H1 (cell line): ENCODE results near the gene TNC. TPM values are rescaled to one million over a fixed set of nuclear protein-coding genes. Genes with fewer than 3 reads are reported as not detected.

ENCODE experiments used
- CTCF ChIA-PET: fragments of 300-600 bp; sonication (Branson Sonifier 250); formaldehyde crosslinking; loops from one replicate; lab custom pipeline; 2021; ENCODE audit not compliant: partially characterized antibody; lab: Charles Lee
- POLR2A ChIA-PET: fragments of 300-600 bp; sonication (Branson Sonifier 250); formaldehyde crosslinking; loops from one replicate; lab custom pipeline; 2021; ENCODE audit warnings: inconsistent platforms; ENCODE audit not compliant: partially characterized antibody; lab: Charles Lee
- DNase-seq, 2 experiments: peaks; one replicate each; pipeline versions ENCODE4 v3.0.0 to v3.0.0-alpha.2; 2010 to 2022; ENCODE audit warnings: low spot score in 2 of 2, low read depth in 1 of 2, mixed read lengths in 1 of 2
- FAIRE-seq: peaks from 2 replicates; lab custom pipeline; 2011; peaks lifted over from hg19 to GRCh38; lab: Jason Lieb, UNC
- H2AFZ ChIP-seq: 2 replicates; pipeline ENCODE4 v1.8.1; 2012; ENCODE audit warnings: low read length, inconsistent platforms
- H2AK5ac ChIP-seq: 2 replicates; pipeline ENCODE4 v1.6.1; 2013; ENCODE audit warnings: low read depth, low read length
- H2BK120ac ChIP-seq: replicated peaks from 2 replicates; pipeline ENCODE3; 2013; ENCODE audit warnings: low read depth, low read length, inconsistent platforms
- H2BK12ac ChIP-seq: 2 replicates; pipeline ENCODE4 v1.6.1; 2013; ENCODE audit warnings: low read depth, low read length
- H2BK15ac ChIP-seq: 2 replicates; pipeline ENCODE4 v1.6.1; 2013; ENCODE audit warnings: low read length
- H2BK20ac ChIP-seq: 2 replicates; pipeline ENCODE4 v1.6.1; 2013; ENCODE audit warnings: low read length
- H2BK5ac ChIP-seq: 2 replicates; pipeline ENCODE4 v1.6.1; 2013; ENCODE audit warnings: low read depth, low read length
- H3K14ac ChIP-seq: 2 replicates; pipeline ENCODE4 v1.6.1; 2013; ENCODE audit warnings: inconsistent platforms; ENCODE audit not compliant: insufficient read length
- H3K18ac ChIP-seq: 2 replicates; pipeline ENCODE4 v1.6.1; 2013; ENCODE audit warnings: low read length; ENCODE audit errors: extremely low read depth
- H3K23ac ChIP-seq: 2 replicates; pipeline ENCODE4 v1.6.1; 2013; ENCODE audit warnings: inconsistent platforms; ENCODE audit not compliant: insufficient read length
- H3K23me2 ChIP-seq: 2 replicates; pipeline ENCODE4 v1.6.1; 2013; ENCODE audit warnings: low read depth, low read length
- H3K27ac ChIP-seq: 2 replicates; pipeline ENCODE4 v1.6.1; 2011; ENCODE audit warnings: low read depth, low read length, inconsistent platforms
- H3K27me3 ChIP-seq, 4 experiments: replicated peaks in 1 of 4; 1 replicate in 1 of 4; 2 replicates in 3 of 4; pipeline versions ENCODE4 v1.6.1 to v1.8.1; 2011 to 2013; ENCODE audit warnings: low read length in 3 of 4, mild to moderate bottlenecking in 3 of 4, inconsistent platforms in 2 of 4, mixed read lengths in 2 of 4, moderate library complexity in 1 of 4; ENCODE audit not compliant: control insufficient read depth in 3 of 4, insufficient read depth in 3 of 4; ENCODE audit errors: extremely low read depth in 1 of 4
- H3K36me3 ChIP-seq, 4 experiments: 2 replicates each; pipeline versions ENCODE4 v1.6.1 to v1.8.1; 2011 to 2013; ENCODE audit warnings: mild to moderate bottlenecking in 4 of 4, low read length in 3 of 4, moderate library complexity in 2 of 4, control low read depth in 1 of 4, inconsistent platforms in 1 of 4; ENCODE audit not compliant: insufficient read depth in 4 of 4, control insufficient read depth in 2 of 4
- H3K4ac ChIP-seq: replicated peaks from 2 replicates; pipeline ENCODE3; 2013; ENCODE audit warnings: low read length, low read depth, mixed read lengths, inconsistent platforms; ENCODE audit not compliant: insufficient read length
- H3K4me1 ChIP-seq, 4 experiments: replicated peaks in 1 of 4; 1 replicate in 1 of 4; 2 replicates in 3 of 4; pipeline versions ENCODE4 v1.6.1 to v1.8.1; 2011 to 2013; ENCODE audit warnings: low read length in 3 of 4, inconsistent platforms in 2 of 4, mixed read lengths in 1 of 4; ENCODE audit not compliant: insufficient read depth in 4 of 4, control insufficient read depth in 3 of 4
- H3K4me2 ChIP-seq, 2 experiments: 2 replicates each; pipeline versions ENCODE4 v1.6.1 to v1.8.1; 2011 to 2013; ENCODE audit warnings: low read depth in 2 of 2, low read length in 2 of 2, control low read depth in 1 of 2, inconsistent platforms in 1 of 2, mild to moderate bottlenecking in 1 of 2; ENCODE audit not compliant: insufficient read depth in 1 of 2
- H3K4me3 ChIP-seq, 4 experiments: fragments of 200-600, 300-600 bp in 1 of 4; sonication (generic), shearing (Covaris generic), sonication (Bioruptor Twin) in 1 of 4; 2 replicates each; pipeline versions ENCODE4 v1.5.1 to v1.8.1; 2011 to 2016; ENCODE audit warnings: low read length in 4 of 4, low read depth in 3 of 4, control low read depth in 2 of 4, inconsistent platforms in 2 of 4, mild to moderate bottlenecking in 2 of 4, mixed read lengths in 1 of 4, moderate library complexity in 1 of 4; ENCODE audit not compliant: insufficient read depth in 2 of 4; ENCODE audit errors: extremely low read depth in 1 of 4
- H3K56ac ChIP-seq: replicated peaks from 2 replicates; pipeline ENCODE3; 2013; ENCODE audit warnings: low read depth, mild to moderate bottlenecking, mixed read lengths, low read length, inconsistent platforms; ENCODE audit not compliant: insufficient read length
- H3K79me1 ChIP-seq: 2 replicates; pipeline ENCODE4 v1.6.1; 2013; ENCODE audit warnings: low read depth, low read length, control low read depth
- H3K79me2 ChIP-seq, 2 experiments: 2 replicates each; pipeline versions ENCODE4 v1.6.1 to v1.8.1; 2012 to 2013; ENCODE audit warnings: low read length in 2 of 2, mild to moderate bottlenecking in 2 of 2, inconsistent platforms in 1 of 2; ENCODE audit not compliant: insufficient read depth in 2 of 2, control insufficient read depth in 1 of 2
- H3K9ac ChIP-seq, 4 experiments: replicated peaks in 1 of 4; 1 replicate in 1 of 4; 2 replicates in 3 of 4; pipeline versions ENCODE4 v1.6.1 to v1.8.1; 2011 to 2013; ENCODE audit warnings: low read depth in 3 of 4, low read length in 3 of 4, control low read depth in 2 of 4, mild to moderate bottlenecking in 2 of 4, moderate library complexity in 2 of 4, inconsistent platforms in 1 of 4; ENCODE audit errors: extremely low read depth in 1 of 4
- H3K9me3 ChIP-seq, 2 experiments: 2 replicates each; pipeline versions ENCODE4 v1.6.1 to v1.8.1; 2012 to 2013; ENCODE audit warnings: mild to moderate bottlenecking in 2 of 2, moderate library complexity in 2 of 2, control low read depth in 1 of 2, inconsistent platforms in 1 of 2, low read depth in 1 of 2, low read length in 1 of 2, mixed read lengths in 1 of 2; ENCODE audit not compliant: insufficient read depth in 2 of 2
- H4K20me1 ChIP-seq, 2 experiments: replicated peaks in 1 of 2; 2 replicates each; pipeline versions ENCODE3 to v1.8.1; 2011 to 2013; ENCODE audit warnings: inconsistent platforms in 2 of 2, low read length in 2 of 2, mild to moderate bottlenecking in 1 of 2; ENCODE audit not compliant: insufficient read depth in 2 of 2, control insufficient read depth in 1 of 2
- H4K5ac ChIP-seq: 2 replicates; pipeline ENCODE4 v1.6.1; 2013; ENCODE audit warnings: low read length, low read depth, mixed read lengths, inconsistent platforms; ENCODE audit not compliant: insufficient read length
- H4K8ac ChIP-seq: 2 replicates; pipeline ENCODE4 v1.8.0; 2013; ENCODE audit warnings: mild to moderate bottlenecking, moderate library complexity, low read length, inconsistent platforms; ENCODE audit not compliant: insufficient read depth; ENCODE audit errors: extremely low read depth
- H4K91ac ChIP-seq: replicated peaks from 2 replicates; pipeline ENCODE3; 2013; ENCODE audit warnings: low read length, mixed read lengths, inconsistent platforms; ENCODE audit not compliant: insufficient read length
- BRCA1 ChIP-seq: IDR thresholded peaks from 2 replicates; pipeline ENCODE4 v1.6.1; 2012; ENCODE audit warnings: low read depth, low read length, improper control_type of control experiment
- CTBP2 ChIP-seq: IDR thresholded peaks from 2 replicates; pipeline ENCODE4 v1.7.0; 2011; ENCODE audit warnings: borderline replicate concordance, mild to moderate bottlenecking, moderate library complexity, mixed read lengths, low read length; ENCODE audit not compliant: insufficient read depth, insufficient read length
- EZH2 ChIP-seq: fragments of 200-600 bp; sonication (generic); IDR thresholded peaks from 2 replicates; pipeline ENCODE4 v1.7.1; 2012; ENCODE audit warnings: low read depth, mild to moderate bottlenecking, moderate library complexity, low read length, inconsistent platforms; ENCODE audit not compliant: severe bottlenecking
- KDM4A ChIP-seq: IDR thresholded peaks from one replicate; pipeline ENCODE4 v1.7.1; 2012; ENCODE audit warnings: low read depth, mild to moderate bottlenecking, moderate library complexity, low read length, inconsistent platforms; ENCODE audit not compliant: severe bottlenecking
- WGBS, 2 experiments: shearing (Covaris generic) in 1 of 2; methylation state at CpG; one replicate each; pipeline versions ENCODE4 v1.1.6 to v1.1.7; 2013 to 2015; ENCODE audit warnings: low lambda C conversion rate in 2 of 2, mixed read lengths in 2 of 2, inconsistent platforms in 1 of 2, low coverage in 1 of 2, missing lambda C conversion rate in 1 of 2; ENCODE audit not compliant: insufficient replicate concordance in 2 of 2, insufficient coverage in 1 of 2, insufficient read length in 1 of 2; ENCODE audit errors: extremely low coverage in 1 of 2, missing lambda C conversion rate in 1 of 2; 5-methylcytosine and 5-hydroxymethylcytosine counted together
- polyA plus RNA-seq, 7 experiments: library from polyadenylated mRNA; depleted of rRNA in 3 of 7; stranded (reverse) in 5 of 7; unstranded in 2 of 7; fragments of >200 nt in 5 of 7; fragments of 200-250 nt in 2 of 7; gene quantifications; 1 replicate in 5 of 7; 2 replicates in 1 of 7; 4 replicates in 1 of 7; pipeline versions ENCODE4 v1.2.1 to v1.2.3, GENCODE V29; 2011 to 2013; ENCODE audit warnings: missing spikeins in 2 of 7, mixed read lengths in 2 of 7
- total RNA-seq: library from RNA; stranded (reverse); fragmentation: NEBNext Ultra II Directional; extraction: Animal tissue kit (Norgen Biotek cat#: 25700); gene quantifications from 2 replicates; pipeline ENCODE4 v1.2.1, GENCODE V29; 2021

TNC gene
- total and polyA plus RNA-seq, 2 of the 8 experiments (the other 6 are each of a cell fraction or from before 2014, with no cell fraction given): 6.2 to 11.4 TPM

GRCh38 chr9:115012486-115012885 is 105.5 kb downstream of the TNC start:
- Histone ChIP-seq H4K20me1 (no peaks in the 10 kb centered on the region), H2BK5ac (no peak overlapping the region), H2AFZ (no peak overlapping the region), H3K36me3 (no peaks in the 10 kb centered on the region), H3K79me2 (no peaks in the 10 kb centered on the region), H2BK120ac (no peak overlapping the region), H4K91ac (no peak overlapping the region), H3K27me3 (no peaks in the 10 kb centered on the region; a peak in 1 of 7 replicates), H3K4me3 (no peak overlapping the region), H3K23me2 (no peaks in the 10 kb centered on the region), H2BK20ac (no peak overlapping the region), H3K9me3 (no peaks in the 10 kb centered on the region), H3K4me1 (no peaks in the 10 kb centered on the region), H3K23ac (no peak overlapping the region), H3K79me1 (no peaks in the 10 kb centered on the region), H3K14ac (no peak overlapping the region), H2BK12ac (no peak overlapping the region), H3K56ac (no peak overlapping the region), H3K27ac (no peak overlapping the region), H3K18ac (no peak overlapping the region), H4K8ac (no peak overlapping the region), H3K4me2 (no peak overlapping the region), H2AK5ac (no peak overlapping the region), H3K4ac (no peak overlapping the region), H3K9ac (no peak overlapping the region), H2BK15ac (no peak overlapping the region), H4K5ac (no peak overlapping the region)
- 84% methylated on average over 3 of the region's 3 CpGs; no CpG with 5 or more reads in 1 of the 2 experiments for WGBS, 2 experiments
- POLR2A ChIA-PET: no interaction called here
- no peak for FAIRE-seq
- no peak for DNase-seq
- CTCF ChIA-PET: interaction anchor here (0.6 to 15.3 kb wide), 12 partner anchors 10 to 615 kb away, joined by 3 to 234 read pairs (median 4); no protein-coding TSS in a partner anchor
- TF ChIP-seq KDM4A (no peak), BRCA1 (no peak), CTBP2 (no peak), EZH2 (no peak)
